Hepatocyte (in vitro differentiated cells): ENCODE data around the gene CAST. TPM values are rescaled to one million over a fixed set of nuclear protein-coding genes. Genes with fewer than 3 reads are reported as not detected.

Source experiments
- DNase-seq: peaks from one replicate; pipeline ENCODE4 v3.0.0-alpha.2; 2016; ENCODE audit warnings: low spot score
- H2AFZ ChIP-seq: fragments of 200-600 bp; sonication (generic); 2 replicates; pipeline ENCODE4 v1.6.0; 2016; ENCODE audit warnings: antibody characterized with exemption, mild to moderate bottlenecking
- H3K27ac ChIP-seq: fragments of 200-600 bp; sonication (generic); 2 replicates; pipeline ENCODE4 v1.5.1; 2016; ENCODE audit warnings: mild to moderate bottlenecking
- H3K27me3 ChIP-seq: fragments of 200-600 bp; sonication (generic); 2 replicates; pipeline ENCODE4 v1.6.1; 2016
- H3K36me3 ChIP-seq: fragments of 200-600 bp; sonication (generic); replicated peaks from 2 replicates; pipeline ENCODE4 v1.5.1; 2016; ENCODE audit warnings: low read depth; ENCODE audit not compliant: insufficient read depth
- H3K4me1 ChIP-seq: fragments of 200-600 bp; sonication (generic); 2 replicates; pipeline ENCODE4 v1.5.1; 2016; ENCODE audit warnings: mild to moderate bottlenecking, moderate library complexity; ENCODE audit not compliant: insufficient read depth
- H3K4me2 ChIP-seq: fragments of 200-600 bp; sonication (generic); 2 replicates; pipeline ENCODE4 v1.6.0; 2016
- H3K4me3 ChIP-seq: fragments of 200-600 bp; sonication (generic); 2 replicates; pipeline ENCODE4 v1.5.1; 2016; ENCODE audit warnings: mild to moderate bottlenecking
- H3K79me2 ChIP-seq: fragments of 200-600 bp; sonication (generic); 2 replicates; pipeline ENCODE4 v1.6.0; 2017; ENCODE audit warnings: mild to moderate bottlenecking
- H3K9me2 ChIP-seq: fragments of 200-600 bp; sonication (generic); replicated peaks from 2 replicates; pipeline ENCODE4 v1.6.0; 2017; ENCODE audit warnings: mild to moderate bottlenecking; ENCODE audit not compliant: insufficient read depth
- H3K9me3 ChIP-seq: fragments of 200-600 bp; sonication (generic); 2 replicates; pipeline ENCODE4 v1.5.1; 2016; ENCODE audit warnings: low read depth, mild to moderate bottlenecking
- H4K20me1 ChIP-seq: fragments of 200-600 bp; sonication (generic); 2 replicates; pipeline ENCODE4 v1.6.0; 2016; ENCODE audit warnings: mild to moderate bottlenecking; ENCODE audit not compliant: insufficient read depth, poor library complexity, severe bottlenecking
- CTCF ChIP-seq: fragments of 200-600 bp; sonication (generic); IDR thresholded peaks from 2 replicates; pipeline ENCODE4 v1.5.1; 2016; ENCODE audit warnings: antibody characterized with exemption, mild to moderate bottlenecking; ENCODE audit not compliant: poor library complexity
- EZH2 ChIP-seq: fragments of 200-600 bp; sonication (generic); IDR thresholded peaks from 2 replicates; pipeline ENCODE4 v1.6.1; 2016; ENCODE audit warnings: antibody characterized with exemption, mild to moderate bottlenecking, borderline replicate concordance
- EZH2phosphoT487 ChIP-seq: fragments of 200-600 bp; sonication (generic); IDR thresholded peaks from one replicate; pipeline ENCODE4 v1.6.1; 2018; ENCODE audit warnings: antibody characterized with exemption, mild to moderate bottlenecking, low read depth, moderate library complexity; ENCODE audit not compliant: unreplicated experiment, severe bottlenecking
- WGBS: methylation state at CpG from one replicate; pipeline ENCODE4 v1.1.6; 2016; ENCODE audit warnings: low lambda C conversion rate; ENCODE audit errors: missing lambda C conversion rate; 5-methylcytosine and 5-hydroxymethylcytosine counted together
- polyA plus RNA-seq: library from polyadenylated mRNA; unstranded; fragments of >200 nt; fragmentation: Nextera tagmentation; extraction: Ambion mirVana; gene quantifications from 2 replicates; pipeline ENCODE4 v1.2.1, GENCODE V29; 2016
- total RNA-seq: library from RNA; depleted of rRNA; stranded (reverse); fragments of >200 nt; gene quantifications from 2 replicates; pipeline ENCODE4 v1.2.3, GENCODE V29; 2014

CAST gene
- total and polyA plus RNA-seq, 2 experiments from 2014 or later, result 140 to 177 TPM

- Histone ChIP-seq H4K20me1 (peaks cover 19% of the 10 kb centered on the region), H3K27me3 (no peaks in the 10 kb centered on the region), H3K27ac (peak overlapping the region; percentile 98), H2AFZ (peak overlapping the region; percentile 43), H3K4me2 (peak overlapping the region; percentile 75), H3K9me3 (no peaks in the 10 kb centered on the region), H3K4me1 (no peaks in the 10 kb centered on the region), H3K4me3 (peak overlapping the region; percentile 69), H3K79me2 (peaks cover 48% of the 10 kb centered on the region), H3K9me2 (no peaks in the 10 kb centered on the region), H3K36me3 (no peaks in the 10 kb centered on the region)
- TF ChIP-seq EZH2phosphoT487 (no peak), CTCF (no peak), EZH2 (no peak)
- WGBS, result 21% methylated on average over 7 of the region's 7 CpGs
- peak; percentile 58 for DNase-seq
Measured at GRCh38 chr5:96703384-96703920, 41.3 kb downstream of the CAST start.

- H4K20me1 ChIP-seq, result peaks cover 22% of the 10 kb centered on the region
- peaks cover 53% of the 10 kb centered on the region for H3K79me2 ChIP-seq
- H3K4me2 ChIP-seq, result peak overlapping the region; percentile 75
- peak overlapping the region; percentile 69 for H3K4me3 ChIP-seq
- H3K27me3 ChIP-seq, result no peaks in the 10 kb centered on the region
- H3K27ac ChIP-seq, result peak overlapping the region; percentile 98
- H3K9me2 ChIP-seq, result no peaks in the 10 kb centered on the region
- no peaks in the 10 kb centered on the region for H3K9me3 ChIP-seq
- peaks cover 3% of the 10 kb centered on the region for H3K4me1 ChIP-seq
- H2AFZ ChIP-seq, result no peak overlapping the region
- no peak for DNase-seq
- no peak for TF ChIP-seq EZH2
- no peak for TF ChIP-seq EZH2phosphoT487
- no peak for TF ChIP-seq CTCF
- no peaks in the 10 kb centered on the region for H3K36me3 ChIP-seq
- 65% methylated on average over 4 of the region's 4 CpGs for WGBS
Measured at GRCh38 chr5:96703995-96704394, 41.8 kb downstream of the CAST start.

- H3K27me3 ChIP-seq, result no peaks in the 10 kb centered on the region
- no peak overlapping the region for H3K27ac ChIP-seq
- H3K9me2 ChIP-seq, result no peaks in the 10 kb centered on the region
- peaks cover 37% of the 10 kb centered on the region for H4K20me1 ChIP-seq
- H3K36me3 ChIP-seq, result no peaks in the 10 kb centered on the region
- 86% methylated on average over 5 of the region's 5 CpGs for WGBS
- no peak overlapping the region for H3K4me3 ChIP-seq
- H3K4me2 ChIP-seq, result no peak overlapping the region
- DNase-seq, result no peak
- TF ChIP-seq EZH2 (no peak), CTCF (no peak), EZH2phosphoT487 (no peak)
- H3K79me2 ChIP-seq, result peaks cover 79% of the 10 kb centered on the region
- peaks cover 4% of the 10 kb centered on the region for H3K4me1 ChIP-seq
- H3K9me3 ChIP-seq, result no peaks in the 10 kb centered on the region
- H2AFZ ChIP-seq, result no peak overlapping the region
Measured at GRCh38 chr5:96706433-96707111, 44.4 kb downstream of the CAST start.
